ENCODE data around the gene SPCS3. TPM values are rescaled to one million over a fixed set of nuclear protein-coding genes. Genes with fewer than 3 reads are reported as not detected.

The SPCS3 gene
- total RNA-seq, 1 experiment from 2014 or later, result 117 TPM

GRCh38 chr4:176308441-176308840, 11.3 kb upstream of the SPCS3 start:
- H3K27ac Mint-ChIP-seq, result no peak overlapping the region
- H3K4me1 Mint-ChIP-seq, result peaks cover 12% of the 10 kb centered on the region
- POLR2A ChIA-PET, result no interaction called here
- H3K27me3 Mint-ChIP-seq (ENCODE audit: low read depth), result peaks cover 43% of the 10 kb centered on the region
- H3K9me3 Mint-ChIP-seq, result no peaks in the 10 kb centered on the region
- TF ChIP-seq ETV6 (CRISPR knock-in tag; IDR thresholded peaks at IDR 0.05) (no peak), ZNF425 (CRISPR knock-in tag; conservative IDR thresholded peaks at IDR 0.05) (no peak), ZNF512 (CRISPR knock-in tag; IDR thresholded peaks at IDR 0.05; ENCODE audit: borderline replicate concordance) (no peak), CBFB (CRISPR knock-in tag; IDR thresholded peaks at IDR 0.05; ENCODE audit: low read depth) (no peak), ZSCAN18 (CRISPR knock-in tag; IDR thresholded peaks at IDR 0.05) (no peak), NR3C1 (CRISPR knock-in tag; conservative IDR thresholded peaks at IDR 0.05; ENCODE audit: low read depth) (no peak), ZNF671 (CRISPR knock-in tag; IDR thresholded peaks at IDR 0.05) (no peak)
- DNase-seq (ENCODE audit: low spot score) (no peak), ATAC-seq (no peak)
- no peak overlapping the region for H3K4me3 Mint-ChIP-seq
- no peaks in the 10 kb centered on the region for H3K36me3 Mint-ChIP-seq
- CTCF ChIA-PET, result no interaction called here

- no peaks in the 10 kb centered on the region for H3K9me3 Mint-ChIP-seq
- ChIA-PET POLR2A (no interaction called here), CTCF (no interaction called here)
- no peak overlapping the region for H3K4me3 Mint-ChIP-seq
- H3K27me3 Mint-ChIP-seq (ENCODE audit: low read depth), result peaks cover 37% of the 10 kb centered on the region
- no peak overlapping the region for H3K27ac Mint-ChIP-seq
- no peaks in the 10 kb centered on the region for H3K36me3 Mint-ChIP-seq
- no peak for ATAC-seq
- H3K4me1 Mint-ChIP-seq, result peaks cover 6% of the 10 kb centered on the region
- no peak for DNase-seq (ENCODE audit: low spot score)
- TF ChIP-seq AR (CRISPR knock-in tag; IDR thresholded peaks at IDR 0.05), result no peak
- no peak for TF ChIP-seq ZNF281 (CRISPR knock-in tag; IDR thresholded peaks at IDR 0.05)
- no peak for TF ChIP-seq KAT7 (CRISPR knock-in tag; IDR thresholded peaks at IDR 0.05; ENCODE audit: borderline replicate concordance)
- TF ChIP-seq OVOL2 (CRISPR knock-in tag; IDR thresholded peaks at IDR 0.05; ENCODE audit: borderline replicate concordance), result no peak
- TF ChIP-seq ZBTB43 (CRISPR knock-in tag; IDR thresholded peaks at IDR 0.05), result no peak
- TF ChIP-seq USF2 (CRISPR knock-in tag; IDR thresholded peaks at IDR 0.05), result no peak
- TF ChIP-seq GTF2I (CRISPR knock-in tag; conservative IDR thresholded peaks at IDR 0.05), result no peak
- no peak for TF ChIP-seq ZNF232 (CRISPR knock-in tag; IDR thresholded peaks at IDR 0.05)
- no peak for TF ChIP-seq MYBL2 (CRISPR knock-in tag; IDR thresholded peaks at IDR 0.05)
- TF ChIP-seq ZSCAN18 (CRISPR knock-in tag; IDR thresholded peaks at IDR 0.05), result no peak
- no peak for TF ChIP-seq ZNF138 (CRISPR knock-in tag; conservative IDR thresholded peaks at IDR 0.05)
- no peak for TF ChIP-seq SOX15 (CRISPR knock-in tag; IDR thresholded peaks at IDR 0.05)
- no peak for TF ChIP-seq CDX4 (CRISPR knock-in tag; IDR thresholded peaks at IDR 0.05; ENCODE audit: borderline replicate concordance)
- no peak for TF ChIP-seq CREB1 (CRISPR knock-in tag; IDR thresholded peaks at IDR 0.05)
These were observed 10.7 kb upstream of the SPCS3 start for GRCh38 chr4:176309046-176309445.

All from WTC11 (cell line).